Stimulated activated CD4-positive, alpha-beta T cell treated with anti-CD3 and anti-CD28 coated beads, Interleukin-4, amount 100 ng/mL, for 24 hours (primary cell): ENCODE data around the gene PBX3.

Experiments used
- DNase-seq: peaks from one replicate; pipeline ENCODE4 v3.0.0-alpha.2; 2020

The PBX3 gene

GRCh38 chr9:125823874-125824406 lies 76.8 kb downstream of the PBX3 start:
- DNase-seq: peak; percentile 12

- no peak for DNase-seq
Measured at GRCh38 chr9:125825762-125826161, 78.6 kb downstream of the PBX3 start.

- no peak for DNase-seq
Measured at GRCh38 chr9:125826850-125827249, 79.7 kb downstream of the PBX3 start.

GRCh38 chr9:125829743-125830142 lies 82.6 kb downstream of the PBX3 start:
- peak; percentile 46 for DNase-seq

GRCh38 chr9:125831054-125831453 lies 83.9 kb downstream of the PBX3 start:
- DNase-seq: no peak

- no peak for DNase-seq
Measured at GRCh38 chr9:125831616-125832015, 84.4 kb downstream of the PBX3 start.

GRCh38 chr9:125835655-125836054 lies 88.5 kb downstream of the PBX3 start:
- DNase-seq: no peak

GRCh38 chr9:125839317-125839716 lies 92.1 kb downstream of the PBX3 start:
- DNase-seq: no peak

- no peak for DNase-seq
Measured at GRCh38 chr9:125841444-125841843, 94.3 kb downstream of the PBX3 start.

- DNase-seq: no peak
Measured at GRCh38 chr9:125842242-125842641, 95.1 kb downstream of the PBX3 start.

GRCh38 chr9:125843646-125844045 lies 96.5 kb downstream of the PBX3 start:
- DNase-seq: no peak

GRCh38 chr9:125844611-125845010 lies 97.4 kb downstream of the PBX3 start:
- DNase-seq: no peak

GRCh38 chr9:125845271-125845808 lies 98.2 kb downstream of the PBX3 start:
- no peak for DNase-seq

- no peak for DNase-seq
Measured at GRCh38 chr9:125847735-125848134, 100.6 kb downstream of the PBX3 start.

- no peak for DNase-seq
Measured at GRCh38 chr9:125850106-125850632, 103.0 kb downstream of the PBX3 start.

GRCh38 chr9:125850763-125851162 lies 103.6 kb downstream of the PBX3 start:
- no peak for DNase-seq

- DNase-seq: no peak
Measured at GRCh38 chr9:125851979-125852378, 104.8 kb downstream of the PBX3 start.

- DNase-seq: no peak
Measured at GRCh38 chr9:125852386-125852785, 105.2 kb downstream of the PBX3 start.

- no peak for DNase-seq
Measured at GRCh38 chr9:125854553-125855275, 107.5 kb downstream of the PBX3 start.

- no peak for DNase-seq
Measured at GRCh38 chr9:125856331-125856730, 109.2 kb downstream of the PBX3 start.

- no peak for DNase-seq
Measured at GRCh38 chr9:125861405-125862058, 114.4 kb downstream of the PBX3 start.

- DNase-seq: no peak
Measured at GRCh38 chr9:125863923-125864322, 116.8 kb downstream of the PBX3 start.

GRCh38 chr9:125867751-125868415 lies 120.7 kb downstream of the PBX3 start:
- no peak for DNase-seq
